Measurements from ENCODE around the gene DIAPH2.

DIAPH2 gene

GRCh38 chrX:96776966-96777365 is 92.3 kb downstream of the DIAPH2 start:
- no peak for TF ChIP-seq CTCF (IDR thresholded peaks at IDR 0.05; ENCODE audit: low read depth, low read length)
- H3K4me3 ChIP-seq (ENCODE audit: low read depth, low read length), result no peak overlapping the region
- DNase-seq (ENCODE audit: low read depth), result no peak

- H3K4me3 ChIP-seq (ENCODE audit: low read depth, low read length), result no peak overlapping the region
- DNase-seq (ENCODE audit: low read depth), result no peak
- TF ChIP-seq CTCF (IDR thresholded peaks at IDR 0.05; ENCODE audit: low read depth, low read length) (no peak), MAX (IDR thresholded peaks at IDR 0.05; ENCODE audit: low read depth, low read length) (no peak), MYC (IDR thresholded peaks at IDR 0.05; ENCODE audit: low read depth, low read length) (no peak), POLR2A (IDR thresholded peaks at IDR 0.05; ENCODE audit: extremely low read depth, insufficient read length) (no peak)
These were observed 106.9 kb downstream of the DIAPH2 start for GRCh38 chrX:96791559-96791958.

GRCh38 chrX:96792047-96792446 is 107.4 kb downstream of the DIAPH2 start:
- H3K4me3 ChIP-seq (ENCODE audit: low read depth, low read length), result no peak overlapping the region
- DNase-seq (ENCODE audit: low read depth), result no peak
- TF ChIP-seq MYC (IDR thresholded peaks at IDR 0.05; ENCODE audit: low read depth, low read length), result no peak
- no peak for TF ChIP-seq CTCF (IDR thresholded peaks at IDR 0.05; ENCODE audit: low read depth, low read length)
- no peak for TF ChIP-seq POLR2A (IDR thresholded peaks at IDR 0.05; ENCODE audit: extremely low read depth, insufficient read length)
- TF ChIP-seq MAX (IDR thresholded peaks at IDR 0.05; ENCODE audit: low read depth, low read length), result no peak

GRCh38 chrX:96798982-96799381 is 114.3 kb downstream of the DIAPH2 start:
- no peak overlapping the region for H3K4me3 ChIP-seq (ENCODE audit: low read depth, low read length)
- DNase-seq (ENCODE audit: low read depth), result no peak
- no peak for TF ChIP-seq POLR2A (IDR thresholded peaks at IDR 0.05; ENCODE audit: extremely low read depth, insufficient read length)
- TF ChIP-seq MAX (IDR thresholded peaks at IDR 0.05; ENCODE audit: low read depth, low read length), result no peak
- no peak for TF ChIP-seq MYC (IDR thresholded peaks at IDR 0.05; ENCODE audit: low read depth, low read length)
- TF ChIP-seq CTCF (IDR thresholded peaks at IDR 0.05; ENCODE audit: low read depth, low read length), result no peak

- no peak overlapping the region for H3K4me3 ChIP-seq (ENCODE audit: low read depth, low read length)
- DNase-seq (ENCODE audit: low read depth), result no peak
- TF ChIP-seq CTCF (IDR thresholded peaks at IDR 0.05; ENCODE audit: low read depth, low read length) (no peak), MAX (IDR thresholded peaks at IDR 0.05; ENCODE audit: low read depth, low read length) (no peak), POLR2A (IDR thresholded peaks at IDR 0.05; ENCODE audit: extremely low read depth, insufficient read length) (no peak), MYC (IDR thresholded peaks at IDR 0.05; ENCODE audit: low read depth, low read length) (no peak)
These were observed 122.7 kb downstream of the DIAPH2 start for GRCh38 chrX:96807318-96807717.

GRCh38 chrX:96820935-96821334 is 136.3 kb downstream of the DIAPH2 start:
- no peak for TF ChIP-seq POLR2A (IDR thresholded peaks at IDR 0.05; ENCODE audit: extremely low read depth, insufficient read length)
- no peak for TF ChIP-seq MAX (IDR thresholded peaks at IDR 0.05; ENCODE audit: low read depth, low read length)
- TF ChIP-seq CTCF (IDR thresholded peaks at IDR 0.05; ENCODE audit: low read depth, low read length), result no peak
- no peak for TF ChIP-seq MYC (IDR thresholded peaks at IDR 0.05; ENCODE audit: low read depth, low read length)
- no peak overlapping the region for H3K4me3 ChIP-seq (ENCODE audit: low read depth, low read length)
- DNase-seq (ENCODE audit: low read depth), result no peak

Measured in NB4 (cell line).